ENCODE data around the gene ZNF831.

The ZNF831 gene

DNA sequence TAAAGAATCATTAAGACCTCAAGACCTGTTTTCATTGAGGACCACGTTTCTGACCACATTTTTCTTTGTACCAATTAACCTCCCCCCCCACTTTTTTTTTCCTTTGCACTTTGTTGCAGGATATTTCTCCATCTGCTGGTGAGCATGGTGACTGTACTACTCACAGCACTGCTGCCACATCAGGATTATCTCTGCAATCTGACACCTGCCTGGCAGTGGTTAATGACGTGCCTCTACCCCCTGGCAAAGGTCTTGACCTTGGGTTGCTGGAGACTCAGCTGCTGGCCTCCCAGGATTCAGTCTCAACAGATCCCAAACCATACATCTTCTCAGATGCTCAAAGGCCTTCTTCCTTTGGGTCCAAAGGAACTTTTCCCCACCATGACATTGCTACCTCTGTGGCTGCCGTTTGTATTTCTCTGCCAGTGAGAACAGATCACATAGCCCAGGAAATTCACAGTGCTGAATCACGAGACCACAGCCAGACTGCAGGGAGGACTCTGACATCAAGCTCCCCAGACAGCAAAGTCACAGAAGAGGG is 90.2 kb downstream of the ZNF831 start:
- no peak for FAIRE-seq

DNA sequence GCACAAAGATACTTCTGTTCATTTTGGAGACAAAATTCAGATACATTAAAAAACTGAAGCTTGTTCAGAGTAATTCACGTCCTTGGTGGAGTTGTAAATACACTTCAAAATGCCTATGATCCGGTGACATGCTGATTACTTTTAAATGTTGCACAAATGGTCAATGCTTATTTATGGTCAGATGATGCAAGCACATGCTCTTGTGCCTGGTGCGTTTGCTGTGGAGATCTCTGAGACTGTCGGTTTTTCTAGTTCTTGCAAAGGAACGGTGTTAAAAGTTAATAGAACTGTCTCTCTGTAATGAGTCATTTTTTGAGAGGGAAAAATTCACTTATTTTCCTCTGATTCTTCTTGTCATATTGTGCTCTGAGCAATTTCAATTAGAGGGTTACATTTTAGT is 91.6 kb downstream of the ZNF831 start:
- no peak for FAIRE-seq

DNA sequence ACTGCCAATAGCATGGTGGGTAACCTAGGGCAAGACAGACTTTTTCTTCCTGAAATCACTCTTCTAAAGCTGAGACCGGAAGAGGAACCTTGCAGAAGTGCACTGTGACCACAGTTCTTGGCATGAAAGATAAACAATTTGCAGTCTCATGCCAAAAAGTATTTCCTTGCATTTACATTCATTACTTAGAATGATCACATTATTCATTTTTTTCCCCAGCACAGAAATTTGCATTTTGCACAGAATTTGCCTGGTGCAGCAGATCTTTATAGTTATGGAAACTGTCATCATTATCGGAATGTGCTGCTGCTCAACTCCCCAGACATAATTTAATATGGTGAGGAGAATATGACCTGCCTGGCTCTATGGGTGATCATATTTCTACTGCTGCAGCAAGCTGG is 94.6 kb downstream of the ZNF831 start:
- FAIRE-seq = no peak

DNA sequence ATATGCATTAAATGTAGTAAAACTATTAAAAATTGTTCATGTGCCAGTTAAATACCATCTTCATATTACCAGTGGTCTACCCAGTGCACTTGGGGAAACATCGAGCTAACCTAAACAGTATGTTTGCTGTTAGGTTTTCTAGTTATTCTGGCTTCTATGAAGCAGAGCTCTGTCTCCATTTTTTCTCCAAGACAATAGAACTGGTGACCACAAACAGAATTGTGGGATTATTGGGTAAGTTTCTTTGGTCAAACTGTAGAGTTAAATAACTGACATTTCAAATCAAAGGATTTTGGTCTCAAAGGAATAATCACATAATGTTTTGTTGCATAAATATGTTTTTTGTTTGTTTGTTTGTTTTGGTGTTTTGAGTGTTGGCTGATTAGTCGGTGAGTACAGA is 96.3 kb downstream of the ZNF831 start:
- FAIRE-seq = no peak

DNA sequence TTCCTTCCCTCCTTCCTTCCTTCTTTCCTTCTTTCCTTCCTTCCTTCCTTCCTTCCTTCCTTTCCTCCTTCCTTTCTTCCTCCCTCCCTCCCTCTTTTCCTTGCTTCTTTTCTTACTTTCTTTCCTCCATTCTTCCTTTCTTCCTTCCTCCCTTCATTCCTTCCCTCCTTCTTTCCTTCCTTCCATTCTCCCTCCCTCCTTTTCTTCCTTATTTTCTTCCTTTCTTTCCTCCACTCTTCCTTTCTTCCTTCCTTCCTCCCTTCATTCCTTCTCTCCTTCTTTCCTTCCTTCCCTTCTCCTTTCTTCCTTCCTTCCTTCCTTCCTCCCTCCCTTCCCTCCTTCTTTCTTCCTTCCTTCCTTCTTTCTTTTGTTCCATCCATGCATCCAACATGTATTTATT is 101.7 kb downstream of the ZNF831 start:
- FAIRE-seq = no peak

DNA sequence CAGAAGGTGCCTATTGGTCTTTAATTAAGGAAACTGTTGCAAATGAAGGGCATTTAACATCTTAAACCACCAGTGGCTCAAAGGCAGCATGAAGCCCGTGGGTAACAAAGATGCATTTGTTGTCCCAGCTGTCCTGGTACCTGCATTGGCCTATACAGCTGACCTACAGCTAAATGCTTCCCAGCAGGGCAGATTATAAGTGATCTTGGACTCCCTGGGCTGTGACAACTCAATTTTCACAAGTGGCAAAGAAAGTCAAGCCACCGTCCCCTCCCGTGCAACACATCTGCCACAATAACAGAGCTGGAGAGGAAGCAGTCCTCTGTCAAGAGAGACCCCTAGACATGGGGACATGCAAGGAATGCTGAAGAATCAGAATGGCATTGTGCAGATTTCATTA is 105.2 kb downstream of the ZNF831 start:
- FAIRE-seq = no peak

DNA sequence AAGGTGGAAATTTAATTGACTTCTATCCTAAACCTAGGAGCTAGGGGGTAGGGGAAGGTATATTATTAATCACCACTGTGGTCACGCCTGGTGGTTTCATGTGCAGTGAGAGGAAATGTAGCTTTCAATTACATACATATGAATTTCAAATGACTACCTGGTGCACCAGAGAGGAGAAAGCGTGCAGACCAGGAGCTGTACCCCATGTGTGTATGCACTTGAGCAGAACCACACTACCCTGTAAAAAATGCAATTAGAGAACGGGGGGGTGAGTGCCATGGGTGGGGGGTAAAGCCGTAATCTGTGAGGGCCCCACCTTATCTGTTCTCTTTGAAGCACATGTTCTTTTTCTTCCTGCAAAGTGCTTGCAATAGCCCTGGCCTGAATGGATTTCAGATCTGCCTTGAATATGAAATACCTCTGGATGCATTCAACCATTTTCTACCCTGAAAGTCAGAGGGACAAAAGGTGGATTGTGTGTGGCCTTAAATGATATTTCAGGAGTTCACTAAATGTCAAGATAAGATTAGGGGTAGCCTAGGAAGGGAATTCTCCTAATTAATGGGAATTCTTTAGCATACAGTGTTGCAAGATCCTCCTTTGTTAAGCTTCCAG is 105.9 kb downstream of the ZNF831 start:
- no peak for FAIRE-seq

DNA sequence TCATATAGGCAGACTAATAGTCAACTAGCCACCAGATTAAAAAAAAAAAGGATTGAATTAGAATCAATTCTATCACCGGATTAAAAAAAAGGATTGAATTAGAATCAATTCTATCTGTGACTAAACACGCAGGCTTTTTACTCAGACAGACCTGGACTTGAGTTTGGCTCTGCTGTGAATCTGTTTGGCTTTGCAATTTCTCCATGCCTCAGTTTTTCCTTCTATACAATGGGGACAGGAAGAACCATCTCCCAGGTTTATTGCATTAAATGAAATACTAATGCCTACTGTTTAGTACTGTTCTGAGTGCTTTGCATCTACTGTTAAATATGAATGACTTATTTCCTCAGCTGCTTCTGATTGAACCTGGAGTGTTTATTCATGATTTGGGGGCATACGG is 106.8 kb downstream of the ZNF831 start:
- FAIRE-seq = no peak

DNA sequence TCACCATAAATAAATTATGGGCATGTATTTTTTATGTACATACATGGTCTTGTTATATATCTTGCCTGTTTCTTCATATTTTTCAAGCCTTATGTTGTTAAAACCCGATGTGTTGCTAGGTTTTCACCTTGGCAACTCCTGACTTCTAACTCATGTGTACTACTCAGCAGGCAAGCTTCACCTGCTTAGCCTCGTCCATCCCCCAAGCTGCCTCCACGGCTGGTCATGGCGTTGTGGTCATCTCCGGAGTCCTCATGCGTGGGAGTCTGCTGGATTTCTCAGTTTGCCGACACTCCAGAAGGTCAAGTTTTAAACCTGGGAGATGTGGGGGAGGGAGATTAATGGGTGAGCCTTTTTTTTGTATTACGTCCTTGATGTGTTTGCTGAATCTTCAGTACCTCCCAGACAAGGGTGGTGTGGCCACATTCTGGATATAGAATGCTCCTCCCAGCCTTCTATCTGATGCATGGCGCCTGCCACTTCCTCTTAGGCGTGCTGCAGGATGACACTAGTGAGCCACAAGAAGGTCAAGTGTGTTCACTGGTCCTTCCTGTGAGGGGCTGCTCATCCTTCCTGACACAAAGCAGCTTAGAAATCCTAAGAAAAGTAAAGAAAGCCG is 110.2 kb downstream of the ZNF831 start:
- no peak for FAIRE-seq

DNA sequence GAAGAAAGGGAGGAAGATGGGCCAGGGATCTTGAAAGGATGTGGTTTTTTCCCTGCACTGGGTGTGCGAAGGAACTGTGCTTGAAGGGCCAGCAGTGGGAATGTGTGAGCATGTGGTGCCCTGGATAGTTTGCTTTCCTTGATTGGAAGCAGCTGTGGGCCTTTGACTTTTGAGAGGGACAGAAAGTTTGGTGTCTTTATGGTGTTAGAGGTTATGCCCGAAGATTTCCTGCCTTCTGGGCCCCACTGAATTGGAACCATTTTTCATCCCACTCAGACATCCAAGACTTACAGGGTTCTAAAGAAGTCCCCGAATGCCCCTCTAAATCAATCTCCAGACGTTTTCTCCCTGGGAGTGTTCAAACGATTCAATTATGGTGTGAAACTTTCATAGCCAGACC is 113.3 kb downstream of the ZNF831 start:
- no peak for FAIRE-seq

DNA sequence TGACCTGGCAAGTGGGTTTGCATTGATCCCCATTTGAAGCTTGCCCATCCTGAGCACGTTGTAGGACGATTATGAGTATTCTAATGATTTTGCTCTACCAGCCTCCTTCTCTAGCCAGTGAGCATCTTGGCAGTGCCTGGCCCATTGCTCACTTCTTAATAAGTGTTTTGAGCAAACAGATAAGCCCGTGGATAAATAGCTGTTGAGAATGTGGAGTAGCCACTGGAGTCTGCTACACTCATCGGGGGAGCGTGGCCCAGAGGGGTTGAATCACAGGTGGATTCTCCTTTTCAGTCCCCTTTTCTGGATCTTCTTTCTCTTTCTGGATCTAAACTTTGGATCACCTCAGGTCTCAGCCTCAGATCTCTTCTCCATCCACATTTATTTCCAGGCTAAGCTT is 120.8 kb downstream of the ZNF831 start:
- no peak for FAIRE-seq

DNA sequence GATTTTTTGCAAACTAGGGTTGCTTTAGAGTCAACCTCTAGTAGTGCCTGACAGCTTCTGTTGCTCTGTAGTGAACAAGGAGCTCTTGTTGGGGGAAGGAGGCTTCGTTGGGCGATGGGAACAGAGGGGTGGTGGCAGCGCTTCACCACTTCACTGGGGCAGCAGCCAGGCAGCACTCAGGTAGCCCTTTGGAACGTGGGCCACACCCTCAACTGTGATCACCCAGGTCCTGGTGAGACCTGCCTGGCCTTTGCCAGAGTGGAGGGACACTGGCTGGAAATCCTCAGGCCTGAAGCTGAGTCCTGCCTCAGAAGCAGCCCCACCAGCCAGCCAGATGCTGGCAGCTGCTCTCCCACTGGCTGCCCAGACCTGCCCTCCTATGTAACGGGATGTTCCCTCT is 126.4 kb downstream of the ZNF831 start:
- FAIRE-seq = no peak

DNA sequence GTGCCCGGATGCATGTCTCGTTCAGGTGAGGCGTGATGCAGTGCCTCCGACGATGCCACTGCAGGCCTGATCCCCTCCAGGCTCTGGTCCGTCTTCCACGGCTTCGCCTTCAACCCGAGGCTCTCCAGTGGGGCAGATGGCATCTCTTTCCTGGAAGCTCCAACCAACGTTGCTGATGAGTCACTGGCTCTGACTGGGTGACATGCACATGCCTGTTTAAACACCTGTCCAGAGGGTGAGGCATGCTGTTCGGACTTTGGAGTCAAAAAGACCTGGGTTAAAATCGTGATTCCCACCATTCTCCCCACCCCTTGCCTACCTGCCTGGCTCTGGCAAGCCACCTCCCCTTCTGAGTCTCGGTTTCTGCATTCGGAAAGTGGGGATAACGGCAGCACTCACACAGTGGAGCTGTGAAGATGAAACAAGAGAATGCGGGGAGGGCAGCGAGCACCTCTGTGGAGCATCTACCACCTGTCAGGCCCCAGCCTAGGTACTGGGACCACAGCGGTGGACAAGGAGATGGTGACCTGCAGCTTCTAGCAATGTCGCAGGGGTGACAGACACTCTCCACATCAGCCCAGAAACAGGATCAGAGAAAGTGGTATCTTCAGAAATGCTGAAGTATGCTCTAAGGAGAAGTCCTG is 128.2 kb downstream of the ZNF831 start:
- FAIRE-seq = no peak

DNA sequence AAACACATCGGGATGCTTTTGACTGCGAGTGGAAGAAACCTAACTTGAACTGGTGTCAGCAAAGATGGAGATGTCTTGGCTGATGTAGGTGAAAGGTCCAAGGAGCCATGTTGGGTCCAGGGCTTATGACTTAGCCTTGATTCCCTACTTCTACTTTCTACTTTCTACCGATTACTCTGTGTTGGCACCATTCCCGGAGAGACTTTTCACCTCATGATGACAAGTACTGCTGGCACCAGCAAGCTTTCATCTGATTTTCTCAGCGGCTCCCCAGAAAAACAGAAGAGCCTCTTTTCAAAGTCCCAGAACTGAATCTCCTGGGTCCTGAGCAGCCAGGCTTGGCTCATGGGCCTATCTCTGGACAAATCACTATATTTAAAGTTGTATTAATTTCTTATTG is 131.9 kb downstream of the ZNF831 start:
- FAIRE-seq = no peak

DNA sequence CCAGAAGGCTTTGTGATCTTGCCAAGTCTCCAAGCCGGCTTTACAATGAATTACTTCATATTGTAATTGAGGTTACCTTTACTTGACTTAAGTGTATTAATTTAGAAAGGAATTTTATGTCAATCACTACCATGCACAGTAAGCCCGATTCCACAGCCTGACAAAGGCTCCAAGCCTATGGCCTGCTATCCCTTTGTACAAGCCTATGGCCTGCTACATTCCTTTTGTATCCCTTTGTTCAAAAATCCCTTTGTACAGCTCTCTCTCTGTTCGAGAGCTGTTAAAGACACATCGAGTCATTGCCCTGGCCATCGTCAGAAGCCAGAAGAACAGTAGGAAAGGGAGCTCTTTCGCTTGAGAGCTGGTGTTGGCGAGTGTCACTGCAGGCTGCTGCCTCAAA is 134.1 kb downstream of the ZNF831 start:
- no peak for FAIRE-seq

DNA sequence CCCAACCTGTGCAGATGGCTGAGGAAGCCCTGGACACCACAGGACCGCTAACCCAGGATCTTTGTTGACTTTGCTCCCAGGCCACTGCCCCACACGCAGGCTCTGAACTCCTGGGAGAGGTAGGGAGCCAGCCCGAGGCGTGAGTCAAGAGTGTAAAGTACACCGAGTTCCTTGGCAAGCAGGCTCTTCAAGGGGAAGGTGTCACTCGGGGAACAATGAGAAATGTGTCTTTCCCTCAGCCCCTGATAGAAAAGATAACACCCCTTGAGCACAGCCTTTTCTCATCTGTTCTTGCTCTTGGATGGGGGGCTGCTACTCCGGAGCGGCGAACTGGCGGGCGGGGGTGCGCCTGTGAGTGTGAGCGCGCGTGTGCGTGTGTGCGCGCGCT is 136.3 kb downstream of the ZNF831 start:
- no peak for FAIRE-seq

DNA sequence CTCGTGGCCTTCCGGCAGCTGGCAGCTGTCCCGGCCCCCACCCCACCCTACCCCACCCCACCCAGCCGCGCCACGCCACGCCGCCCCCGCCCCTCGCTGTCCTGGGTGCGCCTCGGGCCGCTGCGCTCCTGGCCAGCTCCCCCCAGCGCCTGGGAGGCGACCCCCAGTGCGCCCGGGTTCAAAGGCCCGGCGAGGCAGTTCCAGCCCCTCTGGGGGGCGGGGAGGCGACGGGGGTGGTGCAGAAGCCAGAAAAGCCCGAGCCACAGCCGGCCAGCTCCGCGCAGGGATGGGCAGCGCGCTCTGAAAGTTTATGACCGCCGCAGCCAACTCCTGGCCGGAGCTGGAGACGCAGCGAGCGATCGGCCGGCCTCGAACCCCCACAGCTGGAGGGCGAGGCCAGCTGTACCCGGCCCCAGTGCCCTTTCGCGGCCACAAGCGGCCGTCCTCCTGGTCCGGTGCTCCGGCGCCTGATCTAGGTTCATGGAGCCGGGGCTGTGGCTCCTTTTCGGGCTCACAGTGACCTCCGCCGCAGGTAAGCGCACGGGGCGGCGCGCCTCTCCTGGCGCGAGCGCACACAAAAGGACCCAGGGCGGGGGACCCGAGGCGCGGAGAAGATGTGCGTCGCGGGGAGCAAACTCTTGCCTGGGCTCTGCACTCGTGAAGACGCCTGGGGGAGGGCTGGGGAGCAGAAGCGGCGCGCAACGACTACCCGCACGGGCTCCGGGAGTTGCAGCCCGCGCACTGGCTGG is 136.9 kb downstream of the ZNF831 start, which contains the start of gene EDN3:
EDN3 (plus strand) TSS at position 279 of the 749 bp plus-strand sequence; CDS start at position 481, 202 bp downstream.
- no peak for FAIRE-seq

DNA sequence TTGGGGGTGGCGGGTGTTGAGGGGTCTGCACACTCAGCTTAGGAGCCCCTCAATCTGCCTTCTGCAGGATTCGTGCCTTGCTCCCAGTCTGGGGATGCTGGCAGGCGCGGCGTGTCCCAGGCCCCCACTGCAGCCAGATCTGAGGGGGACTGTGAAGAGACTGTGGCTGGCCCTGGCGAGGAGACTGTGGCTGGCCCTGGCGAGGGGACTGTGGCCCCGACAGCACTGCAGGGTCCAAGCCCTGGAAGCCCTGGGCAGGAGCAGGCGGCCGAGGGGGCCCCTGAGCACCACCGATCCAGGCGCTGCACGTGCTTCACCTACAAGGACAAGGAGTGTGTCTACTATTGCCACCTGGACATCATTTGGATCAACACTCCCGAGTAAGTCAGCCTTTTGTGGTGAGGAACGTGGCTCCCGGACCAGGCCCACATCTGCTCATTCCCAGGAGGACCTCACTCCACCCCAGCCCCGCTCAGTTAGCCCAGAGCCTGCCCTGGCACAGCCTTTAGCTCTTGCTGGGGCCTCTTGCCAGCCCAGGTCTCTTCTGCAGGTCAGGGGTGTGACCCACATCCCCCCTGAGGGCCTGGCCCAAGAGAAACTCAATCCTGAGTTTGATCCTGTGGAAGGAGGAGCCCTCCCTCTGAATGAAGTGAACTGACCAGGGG is 137.9 kb downstream of the ZNF831 start:
- no peak for FAIRE-seq

DNA sequence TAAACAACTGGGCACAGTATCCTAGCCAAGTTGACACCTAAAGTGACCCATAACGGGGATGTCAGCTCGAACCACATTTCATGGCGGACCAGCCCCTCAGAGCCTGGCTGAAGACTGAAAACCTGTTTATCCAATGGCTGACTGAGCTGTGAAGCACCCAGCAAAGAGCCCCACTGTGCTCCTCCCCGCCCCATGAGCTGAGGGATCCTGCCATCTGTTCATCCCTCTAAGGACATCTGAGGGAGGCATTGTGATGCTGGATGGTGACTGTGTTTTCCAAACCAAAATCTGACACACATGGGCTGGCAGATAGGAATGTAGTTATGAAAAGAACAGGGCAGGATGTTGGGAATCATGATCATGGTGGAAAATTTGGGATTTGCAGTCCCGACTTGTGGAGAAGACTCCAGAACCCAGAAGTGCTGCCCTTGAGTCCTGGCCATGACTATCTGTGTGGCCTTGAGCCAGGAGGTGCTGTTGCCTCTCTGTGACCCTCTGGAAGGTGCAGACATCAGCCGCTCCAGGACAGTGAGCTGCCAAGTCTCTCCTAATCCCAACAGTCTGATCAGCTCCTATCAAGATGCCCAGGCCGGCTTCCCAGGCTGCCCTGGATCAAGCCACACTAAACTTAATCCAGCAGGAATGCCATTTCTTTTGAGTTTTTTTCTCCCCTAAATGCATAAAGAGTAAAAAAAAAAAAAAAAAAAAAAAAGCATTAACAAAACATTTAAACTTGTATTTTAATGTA is 142.5 kb downstream of the ZNF831 start:
- FAIRE-seq = no peak

DNA sequence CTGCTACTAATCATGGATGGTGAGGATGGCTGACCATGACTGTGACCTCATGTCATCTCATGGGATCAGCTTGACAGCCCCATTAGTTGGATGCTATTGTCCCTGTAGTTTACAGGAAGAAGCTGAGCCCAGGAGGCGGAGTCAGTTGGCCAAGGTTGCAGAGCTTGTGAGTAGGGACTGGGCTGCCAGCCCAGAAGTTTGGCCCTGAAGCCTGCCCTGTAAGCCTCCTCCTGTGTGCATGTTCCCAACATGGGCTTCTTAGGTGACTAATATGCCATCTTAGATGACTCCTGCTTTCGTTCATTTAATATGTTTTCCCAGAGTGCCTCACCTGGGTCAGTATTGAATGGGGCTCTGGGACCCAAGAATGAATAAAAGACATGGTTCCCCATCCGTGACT is 143.6 kb downstream of the ZNF831 start:
- FAIRE-seq = no peak
